Fibroblast of pulmonary artery (primary cell): Measurements from ENCODE around the gene COG2.

ENCODE experiments used
- DNase-seq: peaks from one replicate; pipeline ENCODE4 v3.0.0-alpha.2; 2010; ENCODE audit warnings: low read depth
- H3K4me3 ChIP-seq: replicated peaks from 2 replicates; pipeline ENCODE4 v1.5.1; 2011; ENCODE audit warnings: low read depth, mild to moderate bottlenecking, control low read depth, low read length, moderate library complexity
- CTCF ChIP-seq: IDR thresholded peaks from 2 replicates; pipeline ENCODE4 v1.5.1; 2011; ENCODE audit warnings: mild to moderate bottlenecking, control low read depth, low read length, inconsistent platforms; ENCODE audit errors: missing control alignments

Gene COG2

DNA sequence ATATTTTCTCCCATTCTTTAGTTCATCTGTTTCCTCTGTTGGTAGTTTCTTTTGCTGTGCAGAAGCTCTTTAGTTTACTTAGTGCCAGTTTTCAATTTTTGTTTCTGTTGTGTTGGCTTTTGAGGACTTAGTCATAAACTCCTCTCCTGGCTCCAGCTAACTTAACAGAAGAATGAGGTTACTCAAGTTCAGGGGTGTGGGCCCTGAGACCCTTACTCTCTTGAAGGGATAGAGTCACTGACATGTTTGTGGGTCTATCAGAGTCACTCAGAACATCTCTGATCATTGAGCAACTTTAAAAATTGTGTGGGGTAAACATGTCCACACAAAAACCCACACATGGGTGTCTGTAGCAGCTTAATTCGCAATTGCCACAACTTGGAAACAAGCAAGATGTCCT lies 57.4 kb downstream of the COG2 start:
- no peak overlapping the region for H3K4me3 ChIP-seq
- no peak for TF ChIP-seq CTCF
- no peak for DNase-seq

DNA sequence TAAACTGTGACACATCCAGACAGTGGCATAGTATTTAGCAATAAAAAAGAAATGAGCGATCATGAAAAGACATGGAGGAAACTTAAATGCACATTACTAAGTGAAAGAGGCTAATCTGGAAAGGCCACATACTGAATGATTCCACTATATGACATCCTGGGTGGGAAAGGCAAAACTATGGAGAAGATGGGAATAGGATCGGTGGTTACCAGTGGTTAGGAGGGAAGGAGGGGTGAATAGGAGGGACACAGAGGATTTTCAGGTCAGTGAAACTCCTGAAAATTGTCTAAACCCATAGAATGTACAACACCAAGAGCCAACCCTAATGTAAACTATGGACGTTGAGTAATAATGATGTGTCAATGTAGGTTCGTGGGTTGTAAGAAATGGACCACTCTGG lies 57.9 kb downstream of the COG2 start:
- no peak for TF ChIP-seq CTCF
- no peak overlapping the region for H3K4me3 ChIP-seq
- no peak for DNase-seq

- no peak for DNase-seq
- H3K4me3 ChIP-seq, result no peak overlapping the region
- no peak for TF ChIP-seq CTCF
Observed at GRCh38 chr1:230701434-230701833, 59.2 kb downstream of the COG2 start.

DNA sequence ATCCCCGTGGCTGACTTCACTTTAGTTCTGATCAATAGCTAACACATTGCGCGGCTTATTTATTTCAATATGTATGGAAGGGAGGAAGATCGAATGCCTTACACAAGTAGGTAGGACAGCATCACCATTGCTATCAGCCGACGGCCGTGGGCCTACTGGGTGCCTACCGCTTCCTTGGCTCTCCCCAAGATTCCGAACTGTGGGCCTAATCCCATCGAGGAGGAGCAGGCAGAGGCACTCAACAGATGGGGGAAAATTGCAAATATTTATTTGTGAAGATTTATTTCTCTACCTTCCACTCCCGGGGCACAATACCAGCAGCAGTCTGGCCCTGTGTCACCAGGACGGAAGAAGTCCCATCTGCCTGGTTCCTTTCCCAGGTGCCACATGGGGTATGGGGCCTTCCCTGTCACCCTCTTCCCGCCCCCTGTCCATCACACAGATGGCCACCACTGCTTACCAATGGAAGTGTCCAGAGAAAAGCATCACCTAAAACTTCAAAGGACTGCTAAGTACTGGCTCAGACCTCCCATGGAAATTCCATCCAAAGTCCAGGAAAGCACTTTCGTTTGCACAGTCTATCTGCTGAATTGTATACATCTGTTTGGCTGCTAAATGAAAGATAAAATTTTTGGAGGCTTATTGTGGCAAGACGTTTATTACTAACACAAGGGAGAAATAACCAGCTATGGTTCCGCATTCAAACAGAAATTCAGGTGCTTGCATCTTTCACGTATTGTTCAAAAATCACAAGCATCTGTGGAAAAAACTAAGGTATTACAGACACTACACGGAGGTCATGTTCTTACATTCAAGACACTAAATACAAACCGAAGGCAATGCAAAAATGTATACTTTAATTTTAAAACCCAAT lies 59.9 kb downstream of the COG2 start:
- no peak for DNase-seq
- TF ChIP-seq CTCF, result no peak
- H3K4me3 ChIP-seq, result no peak overlapping the region

DNA sequence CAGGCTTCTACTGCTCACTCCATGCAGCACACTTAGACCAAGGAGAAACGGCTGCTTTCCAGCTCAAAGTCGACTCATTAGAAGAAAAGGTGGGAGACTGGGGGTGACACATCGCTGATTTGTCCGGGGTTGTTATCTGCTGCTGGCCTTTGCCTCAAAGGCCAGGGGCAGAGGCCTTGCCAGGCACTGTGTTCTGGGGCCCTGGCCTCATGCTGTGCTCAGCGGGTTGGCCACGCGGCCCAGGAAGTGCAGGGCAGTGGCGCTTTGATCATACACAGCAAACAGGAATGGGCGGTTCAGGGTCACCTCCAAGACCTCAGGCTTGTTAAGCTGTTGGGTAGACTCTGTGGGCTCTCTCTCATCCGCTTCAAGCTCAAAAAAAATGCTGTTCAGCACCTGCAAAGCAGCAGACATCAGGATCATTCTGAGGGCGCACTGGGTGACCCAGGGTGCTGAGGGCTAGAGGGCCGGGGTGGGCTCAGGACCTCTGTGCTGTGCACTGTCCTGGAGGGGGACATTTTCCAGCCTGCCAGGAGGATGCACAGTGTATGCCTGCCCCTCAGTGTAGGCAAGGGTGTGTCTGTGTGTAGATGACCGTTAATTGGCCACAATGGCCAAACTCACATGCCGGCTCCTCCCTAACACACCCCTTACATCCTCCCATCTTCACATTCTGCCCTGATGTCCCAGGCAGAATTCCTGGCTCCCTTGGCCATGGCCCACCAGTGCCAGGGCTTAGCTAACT lies 60.8 kb downstream of the COG2 start:
- TF ChIP-seq CTCF, result no peak
- no peak overlapping the region for H3K4me3 ChIP-seq
- DNase-seq, result no peak

- DNase-seq, result no peak
- no peak overlapping the region for H3K4me3 ChIP-seq
- TF ChIP-seq CTCF, result no peak
Observed at GRCh38 chr1:230703679-230704385, 61.6 kb downstream of the COG2 start.
